Gastroesophageal sphincter (tissue), 3 donors: ENCODE results near the gene FKBP10.

Experiments
- CTCF ChIP-seq, 4 experiments: fragments of 200-600 bp in 2 of 4; fragments of 450-650 bp in 2 of 4; sonication (generic) in 1 of 4; IDR thresholded peaks; one replicate each; pipeline ENCODE4 v1.5.1; 2017 to 2019; ENCODE audit warnings: antibody characterized with exemption in 4 of 4, mild to moderate bottlenecking in 2 of 4, moderate library complexity in 2 of 4
- POLR2A ChIP-seq, 2 donors: fragments of 450-650 bp; IDR thresholded peaks; one replicate each; pipeline ENCODE4 v1.6.1; 2017; ENCODE audit warnings: antibody characterized with exemption in 2 of 2, mild to moderate bottlenecking in 2 of 2, moderate library complexity in 1 of 2
- POLR2AphosphoS5 ChIP-seq: sonication (generic); formaldehyde crosslinking; IDR thresholded peaks from one replicate; pipeline ENCODE4 v1.6.1; 2017; ENCODE audit warnings: antibody characterized with exemption

GRCh38 chr17:41767324-41768042 lies 45.3 kb upstream of the FKBP10 start:
- TF ChIP-seq CTCF (IDR thresholded peaks at IDR 0.05) (no peak), POLR2AphosphoS5 (no peak), POLR2A (IDR thresholded peaks at IDR 0.05) (no peak)
